GM12878 (cell line): ENCODE data around the gene SRSF10. TPM values are rescaled to one million over a fixed set of nuclear protein-coding genes. Genes with fewer than 3 reads are reported as not detected.

Experiments used
- ATAC-seq: fragments of 200-7000 bp; cut with Tn5 transposase; 3 replicates; pipeline ENCODE4 v1.9.1; 2020; ENCODE audit warnings: mild to moderate bottlenecking, moderate library complexity
- Bru-seq: library from RNA; stranded (reverse); fragments of 400-500 nt; gene quantifications from one replicate; lab custom pipeline; 2021; lab: Mats Ljungman, UMichigan
- BruChase-seq, 2 experiments: library from RNA; stranded (reverse); fragments of 400-500 nt; gene quantifications; one replicate each; lab custom pipeline; 2021; lab: Mats Ljungman, UMichigan
- BruUV-seq: library from RNA; stranded (reverse); fragments of 400-500 nt; replicated peaks from 2 replicates; lab custom pipeline; 2021; lab: Mats Ljungman, UMichigan
- CTCF ChIA-PET: fragments of 300-600 bp; sonication (Branson Sonifier 250); formaldehyde crosslinking; extraction: SDS; loops from one replicate; lab custom pipeline; 2021; ENCODE audit warnings: inconsistent platforms; lab: Yijun Ruan, JAX
- POLR2A ChIA-PET: fragments of 350-600 bp; formaldehyde crosslinking; extraction: SDS; loops from one replicate; lab custom pipeline; 2021; ENCODE audit warnings: inconsistent platforms; lab: Charles Lee
- RAD21 ChIA-PET: fragments of 300-600 bp; sonication (Branson Sonifier 250); formaldehyde crosslinking; loops from one replicate; lab custom pipeline; 2023; ENCODE audit warnings: antibody characterized with exemption; ENCODE audit not compliant: unreplicated experiment; lab: Charles Lee
- SMC1A ChIA-PET: fragments of 300-600 bp; sonication (Branson Sonifier 250); formaldehyde crosslinking; loops from one replicate; lab custom pipeline; 2023; ENCODE audit not compliant: unreplicated experiment, uncharacterized antibody; lab: Charles Lee
- DNase-seq: peaks from one replicate; pipeline ENCODE4 v3.0.0-alpha.2; 2011; ENCODE audit warnings: low read depth, low spot score
- FAIRE-seq: peaks from 3 replicates; lab custom pipeline; 2011; peaks lifted over from hg19 to GRCh38; lab: Jason Lieb, UNC
- H2AFZ ChIP-seq: 2 replicates; pipeline ENCODE4 v1.6.0; 2011; ENCODE audit warnings: low read depth, low read length, control low read depth; ENCODE audit not compliant: control insufficient read depth
- H3K27ac ChIP-seq: 2 replicates; pipeline ENCODE4 v1.5.1; 2011; ENCODE audit warnings: control low read depth; ENCODE audit not compliant: control insufficient read depth, insufficient read depth
- H3K27me3 ChIP-seq, 2 experiments: replicated peaks in 1 of 2; 2 replicates each; pipeline versions ENCODE4 v1.6.0 to v1.6.1; 2011; ENCODE audit warnings: low read length in 1 of 2; ENCODE audit not compliant: control insufficient read depth in 2 of 2, insufficient read depth in 2 of 2
- H3K36me3 ChIP-seq, 2 experiments: 2 replicates each; pipeline ENCODE4 v1.5.1; 2011; ENCODE audit warnings: low read length in 1 of 2; ENCODE audit not compliant: control insufficient read depth in 2 of 2, insufficient read depth in 2 of 2
- H3K4me1 ChIP-seq: 2 replicates; pipeline ENCODE4 v1.6.1; 2011; ENCODE audit warnings: mild to moderate bottlenecking, low read length, moderate library complexity, mixed read lengths; ENCODE audit not compliant: control insufficient read depth, insufficient read depth
- H3K4me2 ChIP-seq: 2 replicates; pipeline ENCODE4 v1.6.0; 2011; ENCODE audit warnings: control low read depth; ENCODE audit not compliant: control insufficient read depth, insufficient read depth
- H3K4me3 ChIP-seq: fragments of 200-600 bp; sonication (generic); 2 replicates; pipeline ENCODE4 v1.5.1; 2016
- H3K79me2 ChIP-seq: 2 replicates; pipeline ENCODE4 v1.6.0; 2011; ENCODE audit warnings: low read length; ENCODE audit not compliant: control insufficient read depth, insufficient read depth
- H3K9ac ChIP-seq: 2 replicates; pipeline ENCODE4 v1.8.0; 2011; ENCODE audit warnings: low read length, control low read depth, mixed read lengths; ENCODE audit not compliant: control insufficient read depth, insufficient read depth
- H3K9me3 ChIP-seq: replicated peaks from 3 replicates; pipeline ENCODE4 v1.5.1; 2011; ENCODE audit warnings: mild to moderate bottlenecking, low read length; ENCODE audit not compliant: control insufficient read depth, insufficient read depth
- H4K20me1 ChIP-seq: 2 replicates; pipeline ENCODE4 v1.6.0; 2011; ENCODE audit not compliant: control insufficient read depth, insufficient read depth
- CBFB ChIP-seq: IDR thresholded peaks from 2 replicates; pipeline ENCODE4 v1.6.1; 2016; ENCODE audit warnings: antibody characterized with exemption, low read depth
- CHD1 ChIP-seq: IDR thresholded peaks from 2 replicates; pipeline ENCODE4 v1.6.1; 2012; ENCODE audit warnings: low read depth, low read length, improper control_type of control experiment
- CHD2 ChIP-seq: IDR thresholded peaks from 2 replicates; pipeline ENCODE4 v1.6.1; 2011; ENCODE audit warnings: low read depth, low read length, improper control_type of control experiment, borderline replicate concordance
- ELK1 ChIP-seq: IDR thresholded peaks from 2 replicates; pipeline ENCODE4 v1.6.1; 2012; ENCODE audit warnings: low read depth, low read length, improper control_type of control experiment
- LARP7 ChIP-seq: fragments of 450-650 bp; IDR thresholded peaks from 2 replicates; pipeline ENCODE4 v1.6.1; 2017; ENCODE audit warnings: mild to moderate bottlenecking
- MTA2 ChIP-seq: fragments of 450-650 bp; IDR thresholded peaks from 2 replicates; pipeline ENCODE4 v1.6.1; 2016; ENCODE audit warnings: low read depth, mild to moderate bottlenecking, moderate library complexity
- SP1 ChIP-seq: IDR thresholded peaks from one replicate; pipeline ENCODE4 v1.6.1; 2011; ENCODE audit warnings: low read depth, low read length
- SUZ12 ChIP-seq: fragments of 200-600 bp; sonication (generic); IDR thresholded peaks from one replicate; pipeline ENCODE4 v1.6.1; 2018; ENCODE audit warnings: antibody characterized with exemption, mild to moderate bottlenecking; ENCODE audit not compliant: unreplicated experiment
- YY1 ChIP-seq: IDR thresholded peaks from 2 replicates; pipeline ENCODE4 v1.6.1; 2011; ENCODE audit warnings: low read depth, mild to moderate bottlenecking, low read length
- ZNF592 ChIP-seq: fragments of 450-650 bp; IDR thresholded peaks from 2 replicates; pipeline ENCODE4 v1.6.1; 2017; ENCODE audit warnings: mild to moderate bottlenecking, moderate library complexity
- ZNF622 ChIP-seq: fragments of 450-650 bp; IDR thresholded peaks from 2 replicates; pipeline ENCODE4 v1.6.1; 2017; ENCODE audit warnings: mild to moderate bottlenecking, inconsistent platforms
- WGBS: methylation state at CpG from one replicate; pipeline ENCODE4 v1.1.6; 2016; ENCODE audit warnings: low lambda C conversion rate; ENCODE audit not compliant: insufficient replicate concordance, insufficient coverage; ENCODE audit errors: missing lambda C conversion rate; 5-methylcytosine and 5-hydroxymethylcytosine counted together
- in situ Hi-C: fragments of 300-500 bp; cut with MboI; formaldehyde crosslinking; loops from 9 replicates; pipeline ENCODE4 v1.14.3; 2018; ENCODE audit warnings: mixed read lengths
- intact Hi-C: fragments of 100-400 bp; cut with micrococcal nuclease; formaldehyde crosslinking; loops from one replicate; pipeline ENCODE4 v1.14.2; 2022; ENCODE audit not compliant: unreplicated experiment
- long read RNA-seq, 2 experiments: library from polyadenylated mRNA; unstranded; transcript quantifications; one replicate each; pipeline ENCODE4 v2.0.0, GENCODE V29; 2019 to 2020
- polyA minus RNA-seq, 3 experiments: library from RNA; depleted of rRNA, polyadenylated mRNA; stranded (reverse); fragments of >200 nt; gene quantifications; 2 replicates each; pipeline ENCODE4 v1.2.3, GENCODE V29; 2011
- polyA plus RNA-seq, 11 experiments: library from polyadenylated mRNA; depleted of rRNA in 4 of 11; unstranded in 6 of 11; stranded (reverse) in 5 of 11; fragments of >200 nt; fragmentation: Nextera tagmentation in 4 of 11; fragmentation: Illumina TruSeq in 1 of 11; extraction: Ambion mirVana in 4 of 11; extraction: Trizol in 1 of 11; gene quantifications; 1 replicate in 1 of 11; 2 replicates in 10 of 11; pipeline versions ENCODE4 v1.2.1 to v1.2.3, GENCODE V29; 2011 to 2016; ENCODE audit warnings: inconsistent platforms in 2 of 11, missing spikeins in 2 of 11, low read depth in 1 of 11
- total RNA-seq, 4 experiments: library from RNA; depleted of rRNA in 3 of 4; stranded (reverse); fragments of >200 nt in 3 of 4; fragmentation: Illumina TruSeq in 1 of 4; extraction: Trizol in 1 of 4; gene quantifications; 2 replicates each; pipeline versions ENCODE4 v1.2.1 to v1.2.3, GENCODE V29; 2013 to 2021

SRSF10 gene
- total RNA-seq (2013; cell fraction: nucleolus; rRNA removed) = 610 and 652 TPM in 2 replicates
- total RNA-seq (2014; rRNA removed) (157 and 186 TPM in 2 replicates), total RNA-seq (2014; rRNA removed; fragmentation: Illumina TruSeq; extraction: Trizol) (258 and 268 TPM in 2 replicates), total RNA-seq (2021) (160 and 163 TPM in 2 replicates), polyA plus RNA-seq (2011; rRNA removed) (252 and 372 TPM in 2 replicates), polyA plus RNA-seq (2014; fragmentation: Illumina TruSeq; extraction: Trizol) (274 and 347 TPM in 2 replicates), polyA plus RNA-seq (2014; fragmentation: Nextera tagmentation; extraction: Ambion mirVana) (100 to 1,000 TPM; 166 to 187 TPM), polyA plus RNA-seq (2014; rRNA removed) (173 and 192 TPM in 2 replicates), polyA plus RNA-seq (2016; fragmentation: Nextera tagmentation; extraction: Ambion mirVana) (100 to 1,000 TPM; 262 to 279 TPM), polyA minus RNA-seq (2011; rRNA and poly(A)+ RNA removed) (174 and 216 TPM in 2 replicates), Bru-seq, nascent RNA (percentile 99 among the genes with signal in this experiment), BruChase-seq, experiment 1, labeled RNA remaining after a 6-hour chase (percentile 99 among the genes with signal in this experiment), BruChase-seq, experiment 2, labeled RNA remaining after a 2-hour chase (percentile 99 among the genes with signal in this experiment)
- polyA plus RNA-seq (2011; ENCODE audit: low read depth) = 94.7 TPM
- 129 and 145 TPM in 2 replicates for polyA plus RNA-seq (2011; cell fraction: cytosol; rRNA removed)
- 312 and 342 TPM in 2 replicates for polyA plus RNA-seq (2011; cell fraction: nucleus; rRNA removed)
- polyA plus RNA-seq (2012) = 121 and 146 TPM in 2 replicates
- polyA minus RNA-seq (2011; cell fraction: cytosol; rRNA and poly(A)+ RNA removed) = 51.9 and 76.9 TPM in 2 replicates
- 266 and 346 TPM in 2 replicates for polyA minus RNA-seq (2011; cell fraction: nucleus; rRNA and poly(A)+ RNA removed)
- long read RNA-seq, experiment 1, transcript SRSF10-214 (6 exons, 1,631 nt) = major isoform, 6 of 28 reads
- long read RNA-seq, experiment 1, partial matches to known transcripts = 2 of 28 reads
- long read RNA-seq, experiment 1, other reads (novel, unspliced or antisense) = 10 of 28 reads
- long read RNA-seq, experiment 2, transcript SRSF10-212 (3 exons, 790 nt) = major isoform, 26 of 108 reads
- long read RNA-seq, experiment 2, partial matches to known transcripts = 12 of 108 reads
- long read RNA-seq, experiment 2, other reads (novel, unspliced or antisense) = 53 of 108 reads

- Histone ChIP-seq H3K4me2 (peak within 1 kb of the TSS; percentile 100), H3K4me3 (peak within 1 kb of the TSS; percentile 91), H3K4me1 (peaks cover 14% of the 10 kb centered on the region), H3K27me3 (no peaks in the 10 kb centered on the region), H4K20me1 (peaks cover 3% of the 10 kb centered on the region; the same call in 1 of the 2 replicates), H3K36me3 (peaks cover 0 to 8% of the 10 kb centered on the region in 2 experiments; a peak in 3 of 4 replicates), H3K27ac (peak within 1 kb of the TSS; percentile 98), H3K9ac (peak within 1 kb of the TSS; percentile 99), H2AFZ (peak within 1 kb of the TSS; percentile 78), H3K79me2 (peaks cover 54% of the 10 kb centered on the region), H3K9me3 (no peaks in the 10 kb centered on the region)
- peak; percentile 87 for ATAC-seq
- DNase-seq = peak; percentile 98
- no TSS peak for BruUV-seq
- under 1% methylated on average over 78 of the region's 84 CpGs for WGBS
- intact Hi-C loops = loop anchor here (2.0 kb wide), 2 partner anchors 17 to 21 kb away; partner anchors contain the start of gene PNRC2
- POLR2A ChIA-PET = interaction anchor here (0.6 to 9.4 kb wide), 14 partner anchors 9 to 250 kb away, joined by 3 to 108 read pairs (median 6); partner anchors contain the start of genes CNR2, PITHD1 and PNRC2
- SMC1A ChIA-PET = interaction anchor here (0.7 to 8.4 kb wide), 11 partner anchors 12 to 70 kb away, joined by 3 to 63 read pairs (median 6); partner anchors contain the start of gene PNRC2
- CTCF ChIA-PET = interaction anchor here (0.6 to 3.7 kb wide), 7 partner anchors 16 to 114 kb away, joined by 3 to 22 read pairs (median 6); no protein-coding TSS in a partner anchor
- in situ Hi-C loops = no loop called here
- FAIRE-seq = peak; percentile 89
- RAD21 ChIA-PET = interaction anchor here (0.6 to 4.6 kb wide), 13 partner anchors 9 to 170 kb away, joined by 3 to 28 read pairs (median 4); no protein-coding TSS in a partner anchor
- TF ChIP-seq SP1 (peak; percentile 44), SUZ12 (no peak), ZNF622 (no peak), LARP7 (peak; percentile 99), MTA2 (0 out of 2 replicates have a peak, but pooled peaks have one; percentile 27), ZNF592 (no peak), ELK1 (no peak), CBFB (peak; percentile 87), YY1 (peak; percentile 94), CHD1 (peak; percentile 87; the same call in 1 of the 2 replicates), CHD2 (peak; percentile 99)
These were observed at the start of gene SRSF10 for GRCh38 chr1:23979881-23980727. SRSF10 (minus strand) TSS chr1:23980327; CDS start chr1:23980255, 72 bp downstream.
